CD4-positive, alpha-beta T cell (primary cell): ENCODE data around the gene GRIA1. TPM values are rescaled to one million over a fixed set of nuclear protein-coding genes. Genes with fewer than 3 reads are reported as not detected.

Experiments used
- ATAC-seq: fragments of 200-7000 bp; cut with Tn5 transposase; one replicate; pipeline ENCODE4 v1.10.0; 2022; ENCODE audit warnings: mild to moderate bottlenecking; ENCODE audit not compliant: poor library complexity
- CTCF ChIA-PET: fragments of 350-600 bp; sonication (Branson Sonifier 250); formaldehyde crosslinking; loops from one replicate; lab custom pipeline; 2021; ENCODE audit warnings: antibody characterized with exemption, inconsistent platforms; lab: Charles Lee
- POLR2A ChIA-PET: fragments of 350-600 bp; sonication (Branson Sonifier 250); formaldehyde crosslinking; loops from one replicate; lab custom pipeline; 2021; ENCODE audit warnings: antibody characterized with exemption, inconsistent platforms; lab: Charles Lee
- DNase-seq, 14 experiments: peaks; one replicate each; pipeline ENCODE4 v3.0.0-alpha.2; 2013 to 2020; ENCODE audit warnings: mixed read lengths in 2 of 14
- H3K27ac ChIP-seq, 2 donors: one replicate each; pipeline versions ENCODE4 v1.5.1 to v1.7.0; 2013; ENCODE audit warnings: low read length in 2 of 2, low read depth in 1 of 2, mild to moderate bottlenecking in 1 of 2
- H3K27me3 ChIP-seq, 2 experiments: 1 replicate in 1 of 2; 2 replicates in 1 of 2; pipeline versions ENCODE4 v1.6.1 to v1.7.0; 2013; ENCODE audit warnings: low read length in 2 of 2, control low read depth in 1 of 2, mild to moderate bottlenecking in 1 of 2, moderate library complexity in 1 of 2; ENCODE audit not compliant: insufficient read depth in 2 of 2, control insufficient read depth in 1 of 2
- H3K36me3 ChIP-seq: one replicate; pipeline ENCODE4 v1.6.1; 2013; ENCODE audit warnings: low read length, control low read depth; ENCODE audit not compliant: insufficient read depth
- H3K4me1 ChIP-seq: one replicate; pipeline ENCODE4 v1.6.1; 2013; ENCODE audit warnings: low read length, control low read depth; ENCODE audit not compliant: insufficient read depth
- H3K4me3 ChIP-seq: one replicate; pipeline ENCODE4 v1.5.1; 2013; ENCODE audit warnings: mild to moderate bottlenecking, low read length, moderate library complexity
- H3K9me3 ChIP-seq, 2 experiments: 1 replicate in 1 of 2; 2 replicates in 1 of 2; pipeline versions ENCODE4 v1.6.1 to v1.7.0; 2013; ENCODE audit warnings: low read length in 2 of 2, mild to moderate bottlenecking in 2 of 2, control low read depth in 1 of 2, moderate library complexity in 1 of 2; ENCODE audit not compliant: control insufficient read depth in 1 of 2, insufficient read depth in 1 of 2
- H3K27ac Mint-ChIP-seq: one replicate; pipeline ENCODE4 v1.8.0; 2020; ENCODE audit warnings: mixed read lengths
- H3K27me3 Mint-ChIP-seq: one replicate; pipeline ENCODE4 v1.8.0; 2021; ENCODE audit warnings: mixed read lengths
- H3K36me3 Mint-ChIP-seq: one replicate; pipeline ENCODE4 v1.8.0; 2021; ENCODE audit warnings: low read depth, mixed read lengths
- H3K4me1 Mint-ChIP-seq: one replicate; pipeline ENCODE4 v1.8.0; 2021; ENCODE audit warnings: low read depth, mixed read lengths
- H3K4me3 Mint-ChIP-seq: one replicate; pipeline ENCODE4 v1.8.0; 2020; ENCODE audit warnings: mild to moderate bottlenecking, mixed read lengths
- H3K9me3 Mint-ChIP-seq: one replicate; pipeline ENCODE4 v1.8.0; 2020; ENCODE audit warnings: mixed read lengths
- intact Hi-C, 2 experiments: fragments of 100-400 bp; cut with DNase I in 1 of 2; cut with micrococcal nuclease in 1 of 2; formaldehyde crosslinking; loops; one replicate each; pipeline versions ENCODE4 v1.15.1 to v1.9.0; 2023 to 2025; cut with DNase I, micrococcal nuclease
- total RNA-seq, 174 experiments: library from RNA in 2 of 174; stranded (reverse) in 2 of 174; gene quantifications; one replicate each; pipeline ENCODE4 v1.2.3 and lab custom pipeline; 2021 to 2026
- TF ChIP-seq, protein P1 (sequence below): fragments of 200-600 bp; IDR thresholded peaks from one replicate; pipeline ENCODE4 v1.8.0; 2022; ENCODE audit warnings: antibody characterized with exemption, mild to moderate bottlenecking

Gene GRIA1
- total RNA-seq, 2 experiments from 2014 or later: not detected

- no peaks in the 10 kb centered on the region for H3K36me3 Mint-ChIP-seq
- Histone ChIP-seq H3K27me3 (no peaks in the 10 kb centered on the region), H3K27ac (no peak overlapping the region), H3K9me3 (peaks cover 0 to 8% of the 10 kb centered on the region in 2 experiments), H3K4me1 (no peaks in the 10 kb centered on the region), H3K4me3 (no peak overlapping the region), H3K36me3 (no peaks in the 10 kb centered on the region)
- no peak overlapping the region for H3K4me3 Mint-ChIP-seq
- ChIA-PET CTCF (no interaction called here), POLR2A (no interaction called here)
- H3K9me3 Mint-ChIP-seq: no peaks in the 10 kb centered on the region
- H3K4me1 Mint-ChIP-seq: no peaks in the 10 kb centered on the region
- TF ChIP-seq, protein P1, sequence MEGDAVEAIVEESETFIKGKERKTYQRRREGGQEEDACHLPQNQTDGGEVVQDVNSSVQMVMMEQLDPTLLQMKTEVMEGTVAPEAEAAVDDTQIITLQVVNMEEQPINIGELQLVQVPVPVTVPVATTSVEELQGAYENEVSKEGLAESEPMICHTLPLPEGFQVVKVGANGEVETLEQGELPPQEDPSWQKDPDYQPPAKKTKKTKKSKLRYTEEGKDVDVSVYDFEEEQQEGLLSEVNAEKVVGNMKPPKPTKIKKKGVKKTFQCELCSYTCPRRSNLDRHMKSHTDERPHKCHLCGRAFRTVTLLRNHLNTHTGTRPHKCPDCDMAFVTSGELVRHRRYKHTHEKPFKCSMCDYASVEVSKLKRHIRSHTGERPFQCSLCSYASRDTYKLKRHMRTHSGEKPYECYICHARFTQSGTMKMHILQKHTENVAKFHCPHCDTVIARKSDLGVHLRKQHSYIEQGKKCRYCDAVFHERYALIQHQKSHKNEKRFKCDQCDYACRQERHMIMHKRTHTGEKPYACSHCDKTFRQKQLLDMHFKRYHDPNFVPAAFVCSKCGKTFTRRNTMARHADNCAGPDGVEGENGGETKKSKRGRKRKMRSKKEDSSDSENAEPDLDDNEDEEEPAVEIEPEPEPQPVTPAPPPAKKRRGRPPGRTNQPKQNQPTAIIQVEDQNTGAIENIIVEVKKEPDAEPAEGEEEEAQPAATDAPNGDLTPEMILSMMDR: no peak
- ATAC-seq (no peak), DNase-seq (no peak)
- no peaks in the 10 kb centered on the region for H3K27me3 Mint-ChIP-seq
- H3K27ac Mint-ChIP-seq: no peak overlapping the region
- intact Hi-C loops: no loop called here
Measured at GRCh38 chr5:153702265-153702664, 211.8 kb downstream of the GRIA1 start.

GRCh38 chr5:153704110-153704509 is 213.6 kb downstream of the GRIA1 start:
- H3K27me3 ChIP-seq: no peaks in the 10 kb centered on the region
- H3K4me3 ChIP-seq: no peak overlapping the region
- TF ChIP-seq, protein P1: no peak
- no peak overlapping the region for H3K27ac Mint-ChIP-seq
- H3K4me1 ChIP-seq: no peaks in the 10 kb centered on the region
- no peaks in the 10 kb centered on the region for H3K36me3 ChIP-seq
- ATAC-seq (no peak), DNase-seq (no peak)
- H3K36me3 Mint-ChIP-seq: no peaks in the 10 kb centered on the region
- no peaks in the 10 kb centered on the region for H3K27me3 Mint-ChIP-seq
- no peak overlapping the region for H3K27ac ChIP-seq
- H3K9me3 ChIP-seq: peaks cover 0 to 4% of the 10 kb centered on the region in 2 experiments
- ChIA-PET CTCF (no interaction called here), POLR2A (no interaction called here)
- no peaks in the 10 kb centered on the region for H3K4me1 Mint-ChIP-seq
- no peaks in the 10 kb centered on the region for H3K9me3 Mint-ChIP-seq
- no peak overlapping the region for H3K4me3 Mint-ChIP-seq
- intact Hi-C loops: no loop called here

GRCh38 chr5:153707626-153708025 is 217.2 kb downstream of the GRIA1 start:
- DNase-seq: no peak
- Mint-ChIP-seq H3K4me1 (no peaks in the 10 kb centered on the region), H3K9me3 (peaks cover 2% of the 10 kb centered on the region), H3K27ac (no peak overlapping the region), H3K27me3 (peaks cover 4% of the 10 kb centered on the region), H3K4me3 (no peak overlapping the region), H3K36me3 (no peaks in the 10 kb centered on the region)
- H3K9me3 ChIP-seq: no peaks in the 10 kb centered on the region
- TF ChIP-seq, protein P1: no peak
- H3K4me3 ChIP-seq: no peak overlapping the region
- POLR2A ChIA-PET: no interaction called here
- no peak for ATAC-seq
- H3K27ac ChIP-seq: no peak overlapping the region
- intact Hi-C loops: no loop called here
- no peaks in the 10 kb centered on the region for H3K27me3 ChIP-seq
- CTCF ChIA-PET: no interaction called here
- no peaks in the 10 kb centered on the region for H3K36me3 ChIP-seq
- no peaks in the 10 kb centered on the region for H3K4me1 ChIP-seq
